Mucosa of rectum (tissue), 2 donors: Measurements from ENCODE around the gene CCNC.

Source experiments
- H3K27ac ChIP-seq, 2 donors: one replicate each; pipeline ENCODE4 v1.7.0; 2013; ENCODE audit warnings: inconsistent platforms in 2 of 2, low read depth in 2 of 2, low read length in 2 of 2
- H3K27me3 ChIP-seq, 2 donors: one replicate each; pipeline ENCODE4 v1.7.0; 2013; ENCODE audit warnings: low read length in 2 of 2; ENCODE audit not compliant: control insufficient read depth in 2 of 2, insufficient read depth in 2 of 2
- H3K36me3 ChIP-seq, 2 donors: one replicate each; pipeline ENCODE4 v1.7.0; 2013; ENCODE audit warnings: low read length in 2 of 2; ENCODE audit not compliant: control insufficient read depth in 2 of 2, insufficient read depth in 2 of 2
- H3K4me1 ChIP-seq, 2 donors: one replicate each; pipeline ENCODE4 v1.7.0; 2013; ENCODE audit warnings: low read length in 2 of 2, mild to moderate bottlenecking in 1 of 2; ENCODE audit not compliant: control insufficient read depth in 2 of 2, insufficient read depth in 2 of 2
- H3K4me3 ChIP-seq, 2 donors: one replicate each; pipeline ENCODE4 v1.7.0; 2013; ENCODE audit warnings: low read length in 2 of 2
- H3K9ac ChIP-seq, 2 donors: one replicate each; pipeline ENCODE4 v1.7.0; 2013; ENCODE audit warnings: low read length in 2 of 2, low read depth in 1 of 2, mild to moderate bottlenecking in 1 of 2
- H3K9me3 ChIP-seq, 2 donors: one replicate each; pipeline ENCODE4 v1.7.0; 2013; ENCODE audit warnings: low read length in 2 of 2; ENCODE audit not compliant: control insufficient read depth in 2 of 2
- donor health status: healthy.
- donor health status: Normal muscosa, but diverticular disease.

The CCNC gene

GRCh38 chr6:99608059-99608885, 39.8 kb upstream of the CCNC start:
- Histone ChIP-seq H3K36me3 (no peaks in the 10 kb centered on the region), H3K4me3 (no peak overlapping the region), H3K27me3 (peaks cover 80 to 95% of the 10 kb centered on the region in 2 donors), H3K4me1 (peaks cover 6 to 8% of the 10 kb centered on the region in 2 donors), H3K9ac (no peak overlapping the region), H3K9me3 (no peaks in the 10 kb centered on the region), H3K27ac (no peak overlapping the region)

GRCh38 chr6:99607416-99608036, 39.1 kb upstream of the CCNC start:
- no peak overlapping the region for H3K27ac ChIP-seq
- peaks cover 5 to 7% of the 10 kb centered on the region in 2 donors for H3K4me1 ChIP-seq
- peaks cover 78 to 95% of the 10 kb centered on the region in 2 donors for H3K27me3 ChIP-seq
- H3K9ac ChIP-seq: no peak overlapping the region
- no peaks in the 10 kb centered on the region for H3K9me3 ChIP-seq
- no peaks in the 10 kb centered on the region for H3K36me3 ChIP-seq
- no peak overlapping the region for H3K4me3 ChIP-seq

GRCh38 chr6:99606656-99607415, 38.4 kb upstream of the CCNC start, which contains the start of gene PRDM13:
Gene PRDM13 (plus strand): TSS chr6:99606833. CDS start chr6:99607035, 202 bp downstream.
- Histone ChIP-seq H3K4me3 (no peak within 1 kb of the TSS), H3K4me1 (peaks cover 5 to 7% of the 10 kb centered on the region in 2 donors), H3K36me3 (no peaks in the 10 kb centered on the region), H3K27me3 (peaks cover 80 to 98% of the 10 kb centered on the region in 2 donors), H3K27ac (no peak within 1 kb of the TSS), H3K9me3 (no peaks in the 10 kb centered on the region), H3K9ac (no peak within 1 kb of the TSS)

GRCh38 chr6:99605911-99606655, 37.6 kb upstream of the CCNC start:
- H3K4me1 ChIP-seq: peaks cover 5 to 7% of the 10 kb centered on the region in 2 donors
- no peaks in the 10 kb centered on the region for H3K36me3 ChIP-seq
- H3K4me3 ChIP-seq: no peak overlapping the region
- no peak overlapping the region for H3K27ac ChIP-seq
- H3K9ac ChIP-seq: no peak overlapping the region
- H3K27me3 ChIP-seq: peaks cover 79 to 95% of the 10 kb centered on the region in 2 donors
- no peaks in the 10 kb centered on the region for H3K9me3 ChIP-seq

GRCh38 chr6:99605074-99605734, 36.7 kb upstream of the CCNC start:
- Histone ChIP-seq H3K36me3 (no peaks in the 10 kb centered on the region), H3K4me3 (no peak overlapping the region), H3K9ac (no peak overlapping the region), H3K27ac (no peak overlapping the region), H3K4me1 (peaks cover 5 to 7% of the 10 kb centered on the region in 2 donors), H3K9me3 (no peaks in the 10 kb centered on the region), H3K27me3 (peaks cover 85 to 96% of the 10 kb centered on the region in 2 donors)

- H3K9ac ChIP-seq: no peak overlapping the region
- peaks cover 80 to 88% of the 10 kb centered on the region in 2 donors for H3K27me3 ChIP-seq
- no peak overlapping the region for H3K27ac ChIP-seq
- no peaks in the 10 kb centered on the region for H3K9me3 ChIP-seq
- H3K36me3 ChIP-seq: no peaks in the 10 kb centered on the region
- peak overlapping the region in 1 of 2 donors; percentile 45 for H3K4me3 ChIP-seq
- H3K4me1 ChIP-seq: peaks cover 5 to 7% of the 10 kb centered on the region in 2 donors
Measured at GRCh38 chr6:99604166-99605073, 36.0 kb upstream of the CCNC start.

GRCh38 chr6:99603421-99604165, 35.1 kb upstream of the CCNC start:
- H3K9ac ChIP-seq: no peak overlapping the region
- peaks cover 5 to 7% of the 10 kb centered on the region in 2 donors for H3K4me1 ChIP-seq
- H3K27ac ChIP-seq: no peak overlapping the region
- peaks cover 75 to 86% of the 10 kb centered on the region in 2 donors for H3K27me3 ChIP-seq
- no peaks in the 10 kb centered on the region for H3K9me3 ChIP-seq
- H3K4me3 ChIP-seq: peak overlapping the region; percentile 45 to 54
- no peaks in the 10 kb centered on the region for H3K36me3 ChIP-seq
